NCI-H460 (cell line): ENCODE measurements around the gene GGCT. TPM values are rescaled to one million over a fixed set of nuclear protein-coding genes. Genes with fewer than 3 reads are reported as not detected.
A peak's percentile ranks its signal among the peaks of the same experiment; 100 is the strongest.
"Not testable (repeated sequence)": the region's sequence is repeated elsewhere in the genome, so short reads cannot be mapped to it uniquely, and the experiment has no call there.

ENCODE experiments used
- DNase-seq: peaks from one replicate; pipeline ENCODE4 v3.0.0-alpha.2; 2016; ENCODE audit warnings: low read depth; ENCODE audit errors: extremely low read depth
- polyA plus RNA-seq: library from polyadenylated mRNA; depleted of rRNA; stranded (reverse); fragments of >200 nt; gene quantifications from 2 replicates; pipeline ENCODE4 v1.2.3, GENCODE V29; 2014; cell fraction: nucleus; rRNA removed
- total RNA-seq: library from RNA; depleted of rRNA; stranded (reverse); fragments of >200 nt; shearing (Covaris generic); gene quantifications from 2 replicates; pipeline ENCODE4 v1.2.3, GENCODE V29; 2014; rRNA removed

GGCT gene
- total RNA-seq, result 93.6 and 98.2 TPM in 2 replicates
- 89.8 and 125 TPM in 2 replicates for polyA plus RNA-seq

GRCh38 chr7:30504301-30505173 lies at the start of gene GGCT:
GGCT (minus strand) TSS chr7:30504829; CDS start chr7:30504709, 120 bp downstream.
- peak; percentile 99 for DNase-seq

GRCh38 chr7:30553546-30553945 lies 48.9 kb upstream of the GGCT start:
- no peak for DNase-seq

GRCh38 chr7:30553141-30553540 lies 48.5 kb upstream of the GGCT start:
- no peak for DNase-seq

- DNase-seq, result no peak
Measured at GRCh38 chr7:30552330-30552729, 47.7 kb upstream of the GGCT start.

- no peak for DNase-seq
Measured at GRCh38 chr7:30549931-30550493, 45.4 kb upstream of the GGCT start.

GRCh38 chr7:30548845-30549244 lies 44.2 kb upstream of the GGCT start:
- peak; percentile 67 for DNase-seq

- no peak for DNase-seq
Measured at GRCh38 chr7:30546596-30546995, 42.0 kb upstream of the GGCT start.

- DNase-seq, result no peak
Measured at GRCh38 chr7:30545791-30546555, 41.3 kb upstream of the GGCT start.

- DNase-seq, result no peak
Measured at GRCh38 chr7:30543813-30544525, 39.3 kb upstream of the GGCT start.

- DNase-seq, result not testable (repeated sequence)
Measured at GRCh38 chr7:30543115-30543514, 38.5 kb upstream of the GGCT start.

- no peak for DNase-seq
Measured at GRCh38 chr7:30533886-30534285, 29.3 kb upstream of the GGCT start.

GRCh38 chr7:30531286-30531685 lies 26.7 kb upstream of the GGCT start:
- DNase-seq, result no peak

- DNase-seq, result no peak
Measured at GRCh38 chr7:30530373-30530772, 25.7 kb upstream of the GGCT start.

GRCh38 chr7:30528779-30529178 lies 24.1 kb upstream of the GGCT start:
- no peak for DNase-seq

GRCh38 chr7:30527297-30527696 lies 22.7 kb upstream of the GGCT start:
- not testable (repeated sequence) for DNase-seq

- DNase-seq, result no peak
Measured at GRCh38 chr7:30526163-30526562, 21.5 kb upstream of the GGCT start.

GRCh38 chr7:30525429-30525828 lies 20.8 kb upstream of the GGCT start:
- no peak for DNase-seq

GRCh38 chr7:30524545-30524944 lies 19.9 kb upstream of the GGCT start:
- DNase-seq, result no peak

GRCh38 chr7:30523466-30523865 lies 18.8 kb upstream of the GGCT start:
- no peak for DNase-seq

GRCh38 chr7:30522159-30522558 lies 17.5 kb upstream of the GGCT start:
- DNase-seq, result no peak

GRCh38 chr7:30521532-30521931 lies 16.9 kb upstream of the GGCT start:
- no peak for DNase-seq
